ENCODE data around the gene ISOC2.

Gene ISOC2, protein sequence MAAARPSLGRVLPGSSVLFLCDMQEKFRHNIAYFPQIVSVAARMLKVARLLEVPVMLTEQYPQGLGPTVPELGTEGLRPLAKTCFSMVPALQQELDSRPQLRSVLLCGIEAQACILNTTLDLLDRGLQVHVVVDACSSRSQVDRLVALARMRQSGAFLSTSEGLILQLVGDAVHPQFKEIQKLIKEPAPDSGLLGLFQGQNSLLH

DNA sequence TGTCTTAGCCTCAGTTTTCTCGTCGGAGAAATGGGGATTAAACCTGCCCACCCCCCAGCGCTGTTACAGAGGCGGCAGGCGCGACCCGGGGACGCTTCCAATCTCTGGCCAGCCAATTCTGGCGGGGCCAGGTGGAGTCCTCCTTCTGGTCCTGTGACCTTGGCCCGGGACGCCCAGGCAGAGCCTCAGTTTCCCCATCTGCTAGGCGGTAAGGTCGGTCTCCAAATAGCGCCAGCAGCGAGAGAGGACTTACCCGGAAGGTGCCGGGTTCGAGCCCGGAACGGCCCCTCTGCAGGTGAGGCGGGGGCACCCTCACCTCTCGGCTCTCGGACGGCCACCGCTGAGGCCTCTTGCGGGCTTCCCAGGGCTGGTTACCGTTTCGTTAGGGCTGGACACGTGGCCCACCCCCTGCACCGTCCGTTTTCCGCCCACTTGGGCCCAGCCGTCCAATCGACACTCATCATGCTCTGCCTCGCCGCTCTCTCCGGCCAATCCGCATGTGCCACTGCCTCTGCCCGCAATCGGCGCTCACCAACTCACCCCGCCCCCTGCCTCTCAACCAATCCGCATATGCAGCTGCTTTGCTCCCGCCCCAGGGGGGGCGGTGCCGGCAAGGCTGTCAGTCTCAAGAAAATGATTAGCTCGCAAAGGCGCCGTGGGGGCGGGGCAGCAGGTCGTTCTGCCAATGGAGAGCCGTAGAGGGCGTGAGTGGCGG is at the start of gene ISOC2:
Gene ISOC2, minus strand, starts transcription at position 384 of the 715 bp plus-strand sequence. CDS start 5,156 bp downstream, outside the sequence.
- TF ChIP-seq, protein P1, sequence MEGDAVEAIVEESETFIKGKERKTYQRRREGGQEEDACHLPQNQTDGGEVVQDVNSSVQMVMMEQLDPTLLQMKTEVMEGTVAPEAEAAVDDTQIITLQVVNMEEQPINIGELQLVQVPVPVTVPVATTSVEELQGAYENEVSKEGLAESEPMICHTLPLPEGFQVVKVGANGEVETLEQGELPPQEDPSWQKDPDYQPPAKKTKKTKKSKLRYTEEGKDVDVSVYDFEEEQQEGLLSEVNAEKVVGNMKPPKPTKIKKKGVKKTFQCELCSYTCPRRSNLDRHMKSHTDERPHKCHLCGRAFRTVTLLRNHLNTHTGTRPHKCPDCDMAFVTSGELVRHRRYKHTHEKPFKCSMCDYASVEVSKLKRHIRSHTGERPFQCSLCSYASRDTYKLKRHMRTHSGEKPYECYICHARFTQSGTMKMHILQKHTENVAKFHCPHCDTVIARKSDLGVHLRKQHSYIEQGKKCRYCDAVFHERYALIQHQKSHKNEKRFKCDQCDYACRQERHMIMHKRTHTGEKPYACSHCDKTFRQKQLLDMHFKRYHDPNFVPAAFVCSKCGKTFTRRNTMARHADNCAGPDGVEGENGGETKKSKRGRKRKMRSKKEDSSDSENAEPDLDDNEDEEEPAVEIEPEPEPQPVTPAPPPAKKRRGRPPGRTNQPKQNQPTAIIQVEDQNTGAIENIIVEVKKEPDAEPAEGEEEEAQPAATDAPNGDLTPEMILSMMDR (IDR thresholded peaks at IDR 0.05; ENCODE audit: control insufficient read depth, insufficient read depth, low read depth, low read length, missing control alignments): no peak
- DNase-seq (ENCODE audit: low read depth): peak; percentile 99
- H3K4me3 ChIP-seq (ENCODE audit: control insufficient read depth, low read depth, low read length): peak within 1 kb of the TSS; percentile 93

DNA sequence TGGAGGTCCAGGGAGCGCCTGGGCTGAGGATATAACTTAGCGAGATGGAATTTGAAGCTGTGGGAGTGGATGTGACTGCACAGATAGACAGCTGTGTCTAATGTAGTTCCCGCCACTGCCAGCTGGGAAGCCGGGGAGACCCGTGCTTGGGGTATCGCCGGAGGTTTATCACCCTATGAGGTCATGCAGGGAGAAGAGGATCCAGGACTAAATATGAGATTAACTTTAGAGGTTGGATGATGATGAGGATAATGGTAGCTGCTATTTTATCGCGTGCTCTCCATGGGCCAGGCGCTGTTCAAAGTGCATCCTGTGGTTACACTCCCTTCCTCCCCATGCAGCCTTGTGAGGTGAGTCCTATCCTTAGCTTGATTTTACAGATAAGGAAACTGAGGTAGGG is 46.7 kb upstream of the ISOC2 start:
- TF ChIP-seq, protein P1 (IDR thresholded peaks at IDR 0.05; ENCODE audit: control insufficient read depth, insufficient read depth, low read depth, low read length, missing control alignments): no peak
- DNase-seq (ENCODE audit: low read depth): no peak

DNA sequence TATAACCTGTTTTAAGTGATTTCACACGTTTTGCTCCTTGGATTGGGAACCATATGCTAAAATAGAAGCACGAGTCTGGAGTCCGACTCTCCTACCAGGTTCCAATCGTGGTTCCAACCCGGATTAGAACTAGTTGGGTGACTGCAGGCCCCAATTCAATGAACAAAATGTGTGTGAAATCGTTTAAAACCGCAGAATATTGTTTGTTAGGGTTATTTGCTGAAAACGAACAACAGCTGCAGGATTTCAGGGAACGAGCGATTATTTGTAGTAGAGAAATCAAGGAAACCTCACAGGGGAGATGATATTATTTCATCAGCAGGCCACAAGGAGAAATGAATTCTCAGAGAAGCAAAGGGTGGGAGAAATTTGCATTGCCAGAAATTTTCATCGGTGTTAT is 43.5 kb upstream of the ISOC2 start:
- H3K4me3 ChIP-seq (ENCODE audit: control insufficient read depth, low read depth, low read length): no peak overlapping the region
- DNase-seq (ENCODE audit: low read depth): no peak
- TF ChIP-seq, protein P1 (IDR thresholded peaks at IDR 0.05; ENCODE audit: control insufficient read depth, insufficient read depth, low read depth, low read length, missing control alignments): no peak

More for the DNA sequence above, 46.7 kb upstream of the ISOC2 start:
- no peak overlapping the region for H3K4me3 ChIP-seq (ENCODE audit: control insufficient read depth, low read depth, low read length)

DNA sequence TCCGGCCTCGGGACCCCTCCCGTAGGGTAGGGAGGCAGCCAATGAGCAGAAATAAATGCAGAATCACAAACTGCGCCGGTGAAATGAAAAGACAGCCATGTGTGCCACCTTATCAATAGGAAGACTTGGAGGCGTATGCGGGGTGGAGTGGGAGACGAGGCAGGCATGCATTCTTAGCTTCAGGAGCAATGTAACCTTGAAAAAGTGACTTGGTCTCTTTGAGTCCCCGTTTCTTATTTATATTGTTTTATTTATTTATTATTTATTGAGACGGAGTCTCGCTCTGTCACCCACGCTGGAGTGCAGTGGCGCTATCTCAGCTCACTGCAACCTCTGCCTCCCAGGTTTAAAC is 42.8 kb upstream of the ISOC2 start:
- TF ChIP-seq, protein P1 (IDR thresholded peaks at IDR 0.05; ENCODE audit: control insufficient read depth, insufficient read depth, low read depth, low read length, missing control alignments): no peak
- no peak for DNase-seq (ENCODE audit: low read depth)
- H3K4me3 ChIP-seq (ENCODE audit: control insufficient read depth, low read depth, low read length): no peak overlapping the region

DNA sequence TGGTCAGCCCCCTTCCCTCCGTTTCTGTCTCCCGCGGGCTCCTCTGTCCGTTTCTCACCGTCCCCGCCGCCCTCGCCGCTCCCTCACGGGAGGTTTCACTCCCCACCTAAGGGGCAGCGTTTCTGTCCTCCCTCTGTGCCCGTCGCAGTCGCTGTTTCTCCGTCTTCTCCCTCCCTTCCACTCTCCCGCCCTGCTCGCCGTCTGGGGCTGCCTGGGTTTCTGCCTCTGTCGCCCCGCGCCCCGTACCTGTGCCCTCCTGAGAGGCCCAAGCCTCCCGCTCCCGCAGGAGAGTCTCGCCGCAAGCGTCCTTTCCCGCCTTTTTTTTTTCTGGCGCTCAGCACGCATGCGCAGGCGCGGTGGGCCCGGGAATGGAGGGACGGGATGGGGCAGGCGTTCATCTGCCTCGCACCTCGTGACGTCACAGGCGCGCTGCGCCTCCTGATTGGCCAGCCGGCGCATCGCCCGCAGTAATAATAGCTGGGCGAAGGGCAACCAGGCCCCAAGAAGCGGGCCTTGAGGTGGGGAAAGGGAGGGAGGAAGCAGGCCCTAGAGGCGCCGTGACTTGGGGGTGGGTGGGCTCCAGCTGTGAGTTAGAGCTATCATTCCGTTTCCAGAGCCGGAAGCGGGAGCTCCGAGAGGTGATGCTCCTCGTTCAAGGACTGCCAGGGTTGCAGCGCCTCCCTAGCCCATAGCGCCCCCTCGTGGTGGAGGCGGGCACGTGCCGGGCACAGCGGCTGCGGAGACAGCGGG is 42.2 kb upstream of the ISOC2 start:
- DNase-seq (ENCODE audit: low read depth): no peak

DNA sequence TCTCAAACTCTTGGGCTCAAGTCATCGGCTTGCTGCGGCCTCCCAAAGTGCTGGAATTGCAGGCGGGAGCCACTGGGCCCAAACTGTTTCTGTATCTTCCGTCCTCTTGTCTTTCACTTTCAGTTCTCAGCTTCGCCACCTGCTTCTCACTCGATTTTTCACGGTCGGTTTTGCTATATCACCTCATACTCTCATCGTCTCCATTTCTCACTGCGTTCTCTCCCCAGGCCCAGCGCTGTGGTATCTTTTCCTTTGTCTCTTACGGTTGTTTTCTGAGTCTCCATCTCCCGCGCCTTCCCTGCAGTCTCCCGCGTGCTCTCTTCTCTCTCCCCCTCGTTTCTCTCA is 41.7 kb upstream of the ISOC2 start:
- H3K4me3 ChIP-seq (ENCODE audit: control insufficient read depth, low read depth, low read length): no peak overlapping the region
- no peak for DNase-seq (ENCODE audit: low read depth)
- TF ChIP-seq, protein P1 (IDR thresholded peaks at IDR 0.05; ENCODE audit: control insufficient read depth, insufficient read depth, low read depth, low read length, missing control alignments): no peak

More for the DNA sequence above, 42.2 kb upstream of the ISOC2 start:
- H3K4me3 ChIP-seq (ENCODE audit: control insufficient read depth, low read depth, low read length): peak overlapping the region; percentile 46
- TF ChIP-seq, protein P1 (IDR thresholded peaks at IDR 0.05; ENCODE audit: control insufficient read depth, insufficient read depth, low read depth, low read length, missing control alignments): peak; percentile 98
